A673 (cell line): Measurements from ENCODE around the gene DNAH14. TPM values are rescaled to one million over a fixed set of nuclear protein-coding genes. Genes with fewer than 3 reads are reported as not detected.

Experiments
- BruUV-seq: library from RNA; stranded (reverse); fragments of 400-500 nt; replicated peaks from 2 replicates; lab custom pipeline; 2021; lab: Mats Ljungman, UMichigan
- CTCF ChIA-PET: fragments of 300-600 bp; sonication (Branson Sonifier 250); formaldehyde crosslinking; loops from one replicate; lab custom pipeline; 2022; ENCODE audit warnings: antibody characterized with exemption; lab: Charles Lee
- POLR2A ChIA-PET: fragments of 300-600 bp; sonication (Branson Sonifier 250); formaldehyde crosslinking; loops from one replicate; lab custom pipeline; 2022; ENCODE audit warnings: antibody characterized with exemption; ENCODE audit not compliant: low non-redundant PET; lab: Charles Lee
- DNase-seq: peaks from one replicate; pipeline ENCODE4 v3.0.0-alpha.2; 2015; ENCODE audit warnings: low spot score
- H3K27ac ChIP-seq: fragments of 200-600 bp; sonication (generic); 2 replicates; pipeline ENCODE4 v1.5.1; 2016; ENCODE audit warnings: mixed run types, low read depth, mild to moderate bottlenecking, mixed read lengths, antibody characterized with exemption, low read length; ENCODE audit not compliant: poor library complexity, severe bottlenecking
- H3K27me3 ChIP-seq: fragments of 200-600 bp; sonication (generic); replicated peaks from 2 replicates; pipeline ENCODE4 v1.6.1; 2017; ENCODE audit warnings: mixed run types, low read depth, mild to moderate bottlenecking, mixed read lengths, antibody characterized with exemption, low read length; ENCODE audit not compliant: insufficient read depth, poor library complexity
- H3K36me3 ChIP-seq: fragments of 200-600 bp; sonication (generic); 2 replicates; pipeline ENCODE4 v1.6.1; 2016; ENCODE audit warnings: mixed run types, mild to moderate bottlenecking, mixed read lengths, antibody characterized with exemption, low read length; ENCODE audit not compliant: insufficient read depth, poor library complexity, severe bottlenecking
- H3K4me1 ChIP-seq: fragments of 200-600 bp; sonication (generic); 2 replicates; pipeline ENCODE4 v1.6.1; 2017; ENCODE audit warnings: mixed run types, mild to moderate bottlenecking, mixed read lengths, antibody characterized with exemption, low read length; ENCODE audit not compliant: insufficient read depth, poor library complexity, severe bottlenecking
- H3K4me3 ChIP-seq: fragments of 200-600 bp; sonication (generic); 2 replicates; pipeline ENCODE4 v1.5.1; 2016; ENCODE audit warnings: low read depth, mixed run types, mild to moderate bottlenecking, mixed read lengths, low read length; ENCODE audit not compliant: poor library complexity, severe bottlenecking
- H3K9me3 ChIP-seq: fragments of 200-600 bp; sonication (generic); 2 replicates; pipeline ENCODE4 v1.6.1; 2016; ENCODE audit warnings: mixed run types, low read depth, mild to moderate bottlenecking, mixed read lengths, antibody characterized with exemption, low read length; ENCODE audit not compliant: poor library complexity, severe bottlenecking
- CTCF ChIP-seq: fragments of 300-800, 200-600 bp; sonication (generic); conservative IDR thresholded peaks from 2 replicates; pipeline ENCODE4 v1.5.1; 2017; ENCODE audit warnings: low read depth, mild to moderate bottlenecking, antibody characterized with exemption, low read length, moderate library complexity, mixed read lengths
- EZH2 ChIP-seq: fragments of 200-600 bp; sonication (generic); IDR thresholded peaks from 2 replicates; pipeline ENCODE4 v1.6.1; 2017; ENCODE audit warnings: borderline replicate concordance, low read depth, mild to moderate bottlenecking, mixed read lengths, antibody characterized with exemption, low read length; ENCODE audit not compliant: poor library complexity, severe bottlenecking
- intact Hi-C: fragments of 100-400 bp; cut with micrococcal nuclease; formaldehyde crosslinking; loops from one replicate; pipeline ENCODE4 v1.10.0; 2022; ENCODE audit not compliant: unreplicated experiment
- total RNA-seq: library from RNA; stranded (reverse); gene quantifications from 2 replicates; pipeline ENCODE4 v1.2.3, GENCODE V29; 2021

DNAH14 gene
- total RNA-seq, 1 experiment from 2014 or later: 9.9 TPM

- peaks cover 2% of the 10 kb centered on the region for H3K4me1 ChIP-seq
- intact Hi-C loops: no loop called here
- H3K4me3 ChIP-seq: no peak overlapping the region
- no peak overlapping the region for H3K27ac ChIP-seq
- DNase-seq: no peak
- no peaks in the 10 kb centered on the region for H3K9me3 ChIP-seq
- BruUV-seq: no TSS peak
- no peaks in the 10 kb centered on the region for H3K36me3 ChIP-seq
- no peaks in the 10 kb centered on the region for H3K27me3 ChIP-seq
- CTCF ChIA-PET: no interaction called here
- POLR2A ChIA-PET: no interaction called here
- TF ChIP-seq EZH2 (no peak), CTCF (no peak)
Measured at GRCh38 chr1:225366018-225366417, 436.5 kb downstream of the DNAH14 start.

GRCh38 chr1:225366552-225366951 is 437.1 kb downstream of the DNAH14 start:
- CTCF ChIA-PET: no interaction called here
- BruUV-seq: no TSS peak

GRCh38 chr1:225368036-225368552 is 438.6 kb downstream of the DNAH14 start:
- Histone ChIP-seq H3K4me1 (peaks cover 17% of the 10 kb centered on the region), H3K27ac (no peak overlapping the region), H3K27me3 (no peaks in the 10 kb centered on the region), H3K36me3 (no peaks in the 10 kb centered on the region), H3K4me3 (no peak overlapping the region), H3K9me3 (no peaks in the 10 kb centered on the region)
- no TSS peak for BruUV-seq
- no peak for DNase-seq
- CTCF ChIA-PET: no interaction called here
- POLR2A ChIA-PET: no interaction called here
- intact Hi-C loops: no loop called here
- no peak for TF ChIP-seq CTCF
- no peak for TF ChIP-seq EZH2

More at GRCh38 chr1:225366552-225366951, 437.1 kb downstream of the DNAH14 start:
- intact Hi-C loops: no loop called here
- Histone ChIP-seq H3K27ac (no peak overlapping the region), H3K9me3 (no peaks in the 10 kb centered on the region), H3K4me1 (peaks cover 7% of the 10 kb centered on the region), H3K27me3 (no peaks in the 10 kb centered on the region), H3K4me3 (no peak overlapping the region), H3K36me3 (no peaks in the 10 kb centered on the region)
- POLR2A ChIA-PET: no interaction called here
- DNase-seq: no peak
- TF ChIP-seq CTCF (no peak), EZH2 (no peak)
